CD4-positive, alpha-beta T cell treated with Interleukin-2 at 100 ng/mL for 4 hours (primary cell): ENCODE data around the gene RNU1-3.
"Not testable (repeated sequence)": the region's sequence is repeated elsewhere in the genome, so short reads cannot be mapped to it uniquely, and the experiment has no call there.

ENCODE experiments used
- DNase-seq: peaks from one replicate; pipeline ENCODE4 v3.0.0-alpha.2; 2020; ENCODE audit warnings: low spot score

The RNU1-3 gene

GRCh38 chr1:16666502-16667413 is at the start of gene RNU1-3:
Gene RNU1-3, minus strand, starts transcription at chr1:16666948.
- not testable (repeated sequence) for DNase-seq

- DNase-seq = not testable (repeated sequence)
These were observed 46.7 kb upstream of the RNU1-3 start for GRCh38 chr1:16713480-16713879.

- not testable (repeated sequence) for DNase-seq
These were observed 46.2 kb upstream of the RNU1-3 start for GRCh38 chr1:16712984-16713383.

- DNase-seq = not testable (repeated sequence)
These were observed 45.8 kb upstream of the RNU1-3 start for GRCh38 chr1:16712582-16712981.

- not testable (repeated sequence) for DNase-seq
These were observed 45.4 kb upstream of the RNU1-3 start for GRCh38 chr1:16712131-16712530.

GRCh38 chr1:16710618-16711017 is 43.9 kb upstream of the RNU1-3 start:
- DNase-seq = not testable (repeated sequence)

- DNase-seq = peak; percentile 56
These were observed 42.9 kb upstream of the RNU1-3 start for GRCh38 chr1:16709659-16710087.

GRCh38 chr1:16708704-16709103 is 42.0 kb upstream of the RNU1-3 start:
- DNase-seq = not testable (repeated sequence)

GRCh38 chr1:16707130-16708093 is 40.7 kb upstream of the RNU1-3 start:
- DNase-seq = not testable (repeated sequence)

GRCh38 chr1:16706302-16706701 is 39.6 kb upstream of the RNU1-3 start:
- DNase-seq = not testable (repeated sequence)

GRCh38 chr1:16704502-16705100 is 37.9 kb upstream of the RNU1-3 start:
- not testable (repeated sequence) for DNase-seq

GRCh38 chr1:16704076-16704475 is 37.3 kb upstream of the RNU1-3 start:
- not testable (repeated sequence) for DNase-seq

- DNase-seq = not testable (repeated sequence)
These were observed 36.9 kb upstream of the RNU1-3 start for GRCh38 chr1:16703602-16704001.

- DNase-seq = not testable (repeated sequence)
These were observed 36.4 kb upstream of the RNU1-3 start for GRCh38 chr1:16703141-16703540.

- not testable (repeated sequence) for DNase-seq
These were observed 35.5 kb upstream of the RNU1-3 start for GRCh38 chr1:16702280-16702679.

GRCh38 chr1:16701189-16701588 is 34.4 kb upstream of the RNU1-3 start:
- not testable (repeated sequence) for DNase-seq

GRCh38 chr1:16700138-16700895 is 33.6 kb upstream of the RNU1-3 start:
- DNase-seq = not testable (repeated sequence)

GRCh38 chr1:16699440-16699839 is 32.7 kb upstream of the RNU1-3 start:
- DNase-seq = not testable (repeated sequence)

- not testable (repeated sequence) for DNase-seq
These were observed 30.4 kb upstream of the RNU1-3 start for GRCh38 chr1:16697152-16697551.

GRCh38 chr1:16696507-16697150 is 29.9 kb upstream of the RNU1-3 start:
- not testable (repeated sequence) for DNase-seq
